ENCODE data around the gene HMSD. TPM values are rescaled to one million over a fixed set of nuclear protein-coding genes. Genes with fewer than 3 reads are reported as not detected.
A peak's percentile ranks its signal among the peaks of the same experiment; 100 is the strongest.

Gene HMSD
- total RNA-seq, 1 experiment from 2014 or later, result 3.0 TPM

- no peak for TF ChIP-seq GRHL2 (CRISPR knock-in tag; IDR thresholded peaks at IDR 0.05; ENCODE audit: insufficient replicate concordance, severe bottlenecking)
- TF ChIP-seq ZNF121 (CRISPR knock-in tag; IDR thresholded peaks at IDR 0.05), result no peak
- TF ChIP-seq ZNF423 (CRISPR knock-in tag; IDR thresholded peaks at IDR 0.05), result peak; percentile 29; the same call in 1 of the 2 replicates
- TF ChIP-seq CREB1 (CRISPR knock-in tag; IDR thresholded peaks at IDR 0.05), result 0 out of 2 replicates have a peak, but pooled peaks have one; percentile 66
- no peak for TF ChIP-seq NR3C1 (CRISPR knock-in tag; conservative IDR thresholded peaks at IDR 0.05; ENCODE audit: low read depth)
- TF ChIP-seq OVOL2 (CRISPR knock-in tag; IDR thresholded peaks at IDR 0.05; ENCODE audit: borderline replicate concordance), result no peak
- TF ChIP-seq, protein P1, sequence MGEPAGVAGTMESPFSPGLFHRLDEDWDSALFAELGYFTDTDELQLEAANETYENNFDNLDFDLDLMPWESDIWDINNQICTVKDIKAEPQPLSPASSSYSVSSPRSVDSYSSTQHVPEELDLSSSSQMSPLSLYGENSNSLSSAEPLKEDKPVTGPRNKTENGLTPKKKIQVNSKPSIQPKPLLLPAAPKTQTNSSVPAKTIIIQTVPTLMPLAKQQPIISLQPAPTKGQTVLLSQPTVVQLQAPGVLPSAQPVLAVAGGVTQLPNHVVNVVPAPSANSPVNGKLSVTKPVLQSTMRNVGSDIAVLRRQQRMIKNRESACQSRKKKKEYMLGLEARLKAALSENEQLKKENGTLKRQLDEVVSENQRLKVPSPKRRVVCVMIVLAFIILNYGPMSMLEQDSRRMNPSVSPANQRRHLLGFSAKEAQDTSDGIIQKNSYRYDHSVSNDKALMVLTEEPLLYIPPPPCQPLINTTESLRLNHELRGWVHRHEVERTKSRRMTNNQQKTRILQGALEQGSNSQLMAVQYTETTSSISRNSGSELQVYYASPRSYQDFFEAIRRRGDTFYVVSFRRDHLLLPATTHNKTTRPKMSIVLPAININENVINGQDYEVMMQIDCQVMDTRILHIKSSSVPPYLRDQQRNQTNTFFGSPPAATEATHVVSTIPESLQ (CRISPR knock-in tag; IDR thresholded peaks at IDR 0.05), result no peak
- no peak for TF ChIP-seq USF2 (CRISPR knock-in tag; IDR thresholded peaks at IDR 0.05)
- TF ChIP-seq, protein P2, sequence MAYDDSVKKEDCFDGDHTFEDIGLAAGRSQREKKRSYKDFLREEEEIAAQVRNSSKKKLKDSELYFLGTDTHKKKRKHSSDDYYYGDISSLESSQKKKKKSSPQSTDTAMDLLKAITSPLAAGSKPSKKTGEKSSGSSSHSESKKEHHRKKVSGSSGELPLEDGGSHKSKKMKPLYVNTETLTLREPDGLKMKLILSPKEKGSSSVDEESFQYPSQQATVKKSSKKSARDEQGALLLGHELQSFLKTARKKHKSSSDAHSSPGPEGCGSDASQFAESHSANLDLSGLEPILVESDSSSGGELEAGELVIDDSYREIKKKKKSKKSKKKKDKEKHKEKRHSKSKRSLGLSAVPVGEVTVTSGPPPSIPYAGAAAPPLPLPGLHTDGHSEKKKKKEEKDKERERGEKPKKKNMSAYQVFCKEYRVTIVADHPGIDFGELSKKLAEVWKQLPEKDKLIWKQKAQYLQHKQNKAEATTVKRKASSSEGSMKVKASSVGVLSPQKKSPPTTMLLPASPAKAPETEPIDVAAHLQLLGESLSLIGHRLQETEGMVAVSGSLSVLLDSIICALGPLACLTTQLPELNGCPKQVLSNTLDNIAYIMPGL (CRISPR knock-in tag; IDR thresholded peaks at IDR 0.05), result peak; percentile 62; the same call in 1 of the 2 replicates
- TF ChIP-seq, protein P3, sequence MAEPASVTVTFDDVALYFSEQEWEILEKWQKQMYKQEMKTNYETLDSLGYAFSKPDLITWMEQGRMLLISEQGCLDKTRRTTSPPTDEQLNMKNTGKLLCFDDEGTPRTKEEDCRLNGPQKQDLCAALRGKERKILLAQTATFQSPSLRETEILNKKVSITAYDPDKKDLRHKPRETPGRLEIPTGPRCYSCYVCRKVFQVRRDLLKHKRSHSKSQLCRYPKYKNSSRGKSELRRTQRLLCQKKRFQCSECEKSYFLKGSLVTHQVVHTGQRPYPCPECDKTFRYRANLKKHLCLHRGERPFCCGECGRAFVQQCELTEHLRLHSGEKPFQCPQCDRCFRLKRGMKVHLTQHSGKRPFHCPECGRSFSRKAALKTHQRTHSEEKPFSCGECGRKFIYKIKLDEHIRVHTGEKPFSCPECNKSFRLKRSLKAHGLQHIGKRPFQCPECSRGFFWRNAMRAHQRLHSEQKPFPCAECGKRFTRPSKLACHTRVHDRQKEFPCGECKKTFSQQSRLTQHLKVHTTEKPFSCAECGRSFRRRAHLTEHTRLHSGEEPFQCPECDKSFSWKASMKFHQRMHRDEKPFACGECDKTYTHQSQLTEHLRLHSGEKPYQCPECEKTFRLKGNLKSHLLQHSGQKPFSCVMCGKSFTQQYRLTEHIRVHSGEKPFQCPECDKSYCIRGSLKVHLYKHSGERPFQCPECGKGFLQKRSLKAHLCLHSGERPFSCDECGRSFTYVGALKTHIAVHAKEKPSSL (CRISPR knock-in tag; conservative IDR thresholded peaks at IDR 0.05), result no peak
- TF ChIP-seq TP53 (CRISPR knock-in tag; IDR thresholded peaks at IDR 0.05), result peak; percentile 61; the same call in 1 of the 2 replicates
Observed at GRCh38 chr18:63969942-63970808, 21.1 kb downstream of the HMSD start, which contains the start of gene SERPINB8 (continued).

DNA sequence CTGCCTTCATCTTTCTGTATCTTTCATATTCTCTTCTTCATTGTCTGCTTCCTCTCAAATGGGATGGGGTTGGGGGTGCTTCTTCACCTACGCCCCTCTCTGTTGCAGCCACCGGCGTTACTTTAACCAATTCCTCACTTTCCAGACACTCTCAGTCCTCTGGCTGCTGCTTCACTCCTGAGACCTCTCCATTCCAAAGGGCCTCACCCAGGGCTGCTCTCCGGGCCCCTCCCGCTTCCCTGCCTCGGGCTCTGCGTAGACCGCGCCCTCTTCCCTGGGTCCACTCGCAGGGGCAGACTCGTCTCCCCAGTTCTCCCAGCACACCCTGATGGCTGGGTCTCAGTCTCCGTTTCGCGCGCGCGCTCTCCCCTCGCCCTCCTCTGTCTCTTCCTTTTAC is 21.7 kb downstream of the HMSD start:
- DNase-seq (ENCODE audit: low spot score) (peak; percentile 58), ATAC-seq (peak; percentile 73)
- TF ChIP-seq ZNF121 (CRISPR knock-in tag; IDR thresholded peaks at IDR 0.05), result no peak
- no peak for TF ChIP-seq JAZF1 (CRISPR knock-in tag; IDR thresholded peaks at IDR 0.05)
- 0 out of 2 replicates have a peak, but pooled peaks have one; percentile 5 for TF ChIP-seq MYBL2 (CRISPR knock-in tag; IDR thresholded peaks at IDR 0.05)
- TF ChIP-seq, protein P4, sequence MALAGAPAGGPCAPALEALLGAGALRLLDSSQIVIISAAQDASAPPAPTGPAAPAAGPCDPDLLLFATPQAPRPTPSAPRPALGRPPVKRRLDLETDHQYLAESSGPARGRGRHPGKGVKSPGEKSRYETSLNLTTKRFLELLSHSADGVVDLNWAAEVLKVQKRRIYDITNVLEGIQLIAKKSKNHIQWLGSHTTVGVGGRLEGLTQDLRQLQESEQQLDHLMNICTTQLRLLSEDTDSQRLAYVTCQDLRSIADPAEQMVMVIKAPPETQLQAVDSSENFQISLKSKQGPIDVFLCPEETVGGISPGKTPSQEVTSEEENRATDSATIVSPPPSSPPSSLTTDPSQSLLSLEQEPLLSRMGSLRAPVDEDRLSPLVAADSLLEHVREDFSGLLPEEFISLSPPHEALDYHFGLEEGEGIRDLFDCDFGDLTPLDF (CRISPR knock-in tag; IDR thresholded peaks at IDR 0.05), result no peak
- ChIA-PET CTCF (interaction anchor here (1.0 to 2.2 kb wide), 3 partner anchors 10 to 34 kb away, joined by 3 to 10 read pairs (median 5); no protein-coding TSS in a partner anchor), POLR2A (interaction anchor here (1.0 kb wide), 1 partner anchor 24 kb away, joined by 4 read pairs; no protein-coding TSS in a partner anchor)
- Mint-ChIP-seq H3K36me3 (no peaks in the 10 kb centered on the region), H3K27ac (peak overlapping the region; percentile 97), H3K27me3 (ENCODE audit: low read depth) (peaks cover 54% of the 10 kb centered on the region), H3K4me1 (peaks cover 21% of the 10 kb centered on the region), H3K9me3 (no peaks in the 10 kb centered on the region), H3K4me3 (peak overlapping the region; percentile 90)
